GM13976 (cell line): ENCODE measurements around the gene MMP15.

ENCODE experiments used
- DNase-seq: peaks from one replicate; pipeline ENCODE4 v3.0.0; 2012; ENCODE audit warnings: low spot score
- CTCF ChIP-seq: IDR thresholded peaks from 2 replicates; pipeline ENCODE4 v1.5.1; 2012; ENCODE audit warnings: borderline replicate concordance, mild to moderate bottlenecking; ENCODE audit not compliant: insufficient read depth; ENCODE audit errors: extremely low read depth, missing control alignments, control extremely low read depth
- in situ Hi-C: fragments of 300-500 bp; cut with MboI; formaldehyde crosslinking; loops from one replicate; pipeline ENCODE4 v1.12.0; 2022; ENCODE audit warnings: low sequenced_read_pairs, mixed read lengths, inconsistent platforms; ENCODE audit not compliant: unreplicated experiment

The MMP15 gene

GRCh38 chr16:58013201-58013956 lies 12.2 kb upstream of the MMP15 start:
- in situ Hi-C loops: loop anchor here (10.0 kb wide), 1 partner anchor 111 kb away; the partner anchor contains the start of gene CFAP20
- TF ChIP-seq CTCF: no peak

GRCh38 chr16:58016840-58017446 lies 8.6 kb upstream of the MMP15 start:
- TF ChIP-seq CTCF: no peak
- in situ Hi-C loops: loop anchor here (10.0 kb wide), 1 partner anchor 108 kb away; the partner anchor contains the start of gene CFAP20
- no peak for DNase-seq

More at GRCh38 chr16:58013201-58013956, 12.2 kb upstream of the MMP15 start:
- no peak for DNase-seq

GRCh38 chr16:58018803-58019202 lies 6.8 kb upstream of the MMP15 start:
- in situ Hi-C loops: loop anchor here (10.0 kb wide), 1 partner anchor 106 kb away; the partner anchor contains the start of gene CFAP20
- no peak for TF ChIP-seq CTCF
- no peak for DNase-seq

GRCh38 chr16:58019866-58020538 lies 5.6 kb upstream of the MMP15 start:
- no peak for DNase-seq
- in situ Hi-C loops: loop anchor here (10.0 kb wide), 1 partner anchor 105 kb away; the partner anchor contains the start of gene CFAP20
- TF ChIP-seq CTCF: no peak

GRCh38 chr16:58020628-58021521 lies 4.7 kb upstream of the MMP15 start:
- in situ Hi-C loops: no loop called here
- peak; percentile 77 for TF ChIP-seq CTCF
- DNase-seq: peak; percentile 80
